Right atrium auricular region (tissue), 2 donors: ENCODE data around the gene SLC24A4. TPM values are rescaled to one million over a fixed set of nuclear protein-coding genes. Genes with fewer than 3 reads are reported as not detected.

Experiments used
- DNase-seq: peaks from one replicate; pipeline ENCODE4 v3.0.0-alpha.2; 2019; ENCODE audit warnings: low spot score
- H3K27ac ChIP-seq, 2 donors: fragments of 200-600 bp; sonication (generic); 1 replicate in 1 of 2; 2 replicates in 1 of 2; pipeline ENCODE4 v1.5.1; 2016 to 2019
- H3K27me3 ChIP-seq, 2 donors: fragments of 200-600 bp; sonication (generic); one replicate each; pipeline versions ENCODE4 v1.5.1 to v1.6.0; 2017 to 2019
- H3K36me3 ChIP-seq: fragments of 200-600 bp; sonication (generic); one replicate; pipeline ENCODE4 v1.5.1; 2016
- H3K4me1 ChIP-seq, 2 donors: fragments of 200-600 bp; sonication (generic); one replicate each; pipeline versions ENCODE4 v1.5.1 to v1.6.0; 2017 to 2019
- H3K4me3 ChIP-seq, 2 donors: fragments of 200-600 bp; sonication (generic); 1 replicate in 1 of 2; 2 replicates in 1 of 2; pipeline ENCODE4 v1.5.1; 2017 to 2019; ENCODE audit warnings: mild to moderate bottlenecking in 1 of 2, moderate library complexity in 1 of 2
- H3K9me3 ChIP-seq, 2 donors: fragments of 200-600 bp; sonication (generic); one replicate each; pipeline ENCODE4 v1.5.1; 2019
- CTCF ChIP-seq, 2 donors: fragments of 200-600 bp; sonication (generic); IDR thresholded peaks; one replicate each; pipeline ENCODE4 v1.5.1; 2019; ENCODE audit warnings: antibody characterized with exemption in 2 of 2
- total RNA-seq, 2 donors: library from RNA; depleted of rRNA; stranded (reverse); fragments of >200 nt; gene quantifications; one replicate each; pipeline ENCODE4 v1.1.0, GENCODE V29; 2016

Gene SLC24A4
- total RNA-seq, 2 donors from 2014 or later = 0.04 to 0.24 TPM

GRCh38 chr14:92316937-92317336, 6.0 kb upstream of the SLC24A4 start:
- no peak for TF ChIP-seq CTCF (IDR thresholded peaks at IDR 0.05)
- H3K9me3 ChIP-seq = no peaks in the 10 kb centered on the region
- no peaks in the 10 kb centered on the region for H3K36me3 ChIP-seq
- no peak for DNase-seq
- H3K4me1 ChIP-seq = no peaks in the 10 kb centered on the region
- no peaks in the 10 kb centered on the region for H3K27me3 ChIP-seq
- no peak overlapping the region for H3K4me3 ChIP-seq
- no peak overlapping the region for H3K27ac ChIP-seq

GRCh38 chr14:92317511-92317910, 5.5 kb upstream of the SLC24A4 start:
- H3K4me1 ChIP-seq = peaks cover 0 to under 1% of the 10 kb centered on the region in 2 donors
- DNase-seq = no peak
- no peak for TF ChIP-seq CTCF (IDR thresholded peaks at IDR 0.05)
- peaks cover 0 to 3% of the 10 kb centered on the region in 2 donors for H3K27me3 ChIP-seq
- no peak overlapping the region for H3K27ac ChIP-seq
- H3K36me3 ChIP-seq = no peaks in the 10 kb centered on the region
- H3K9me3 ChIP-seq = no peaks in the 10 kb centered on the region
- no peak overlapping the region for H3K4me3 ChIP-seq

- no peak for DNase-seq
- Histone ChIP-seq H3K9me3 (no peaks in the 10 kb centered on the region), H3K27me3 (peaks cover 0 to 4% of the 10 kb centered on the region in 2 donors), H3K4me1 (peaks cover 0 to 19% of the 10 kb centered on the region in 2 donors), H3K27ac (no peak overlapping the region), H3K4me3 (no peak overlapping the region), H3K36me3 (no peaks in the 10 kb centered on the region)
- no peak for TF ChIP-seq CTCF (IDR thresholded peaks at IDR 0.05)
Observed at GRCh38 chr14:92321701-92322100, 1.3 kb upstream of the SLC24A4 start.

- Histone ChIP-seq H3K4me1 (peaks cover 0 to 19% of the 10 kb centered on the region in 2 donors), H3K4me3 (no peak overlapping the region), H3K27me3 (peaks cover 0 to 4% of the 10 kb centered on the region in 2 donors), H3K36me3 (no peaks in the 10 kb centered on the region), H3K27ac (no peak overlapping the region), H3K9me3 (no peaks in the 10 kb centered on the region)
- TF ChIP-seq CTCF (IDR thresholded peaks at IDR 0.05) = no peak
- no peak for DNase-seq
Observed at GRCh38 chr14:92322516-92322915, 449 bp upstream of the SLC24A4 start.

GRCh38 chr14:92323916-92324818, 1.2 kb downstream of the SLC24A4 start:
- peaks cover 0 to 19% of the 10 kb centered on the region in 2 donors for H3K4me1 ChIP-seq
- DNase-seq = no peak
- TF ChIP-seq CTCF (IDR thresholded peaks at IDR 0.05) = no peak

More at GRCh38 chr14:92323916-92324818, 1.2 kb downstream of the SLC24A4 start:
- no peaks in the 10 kb centered on the region for H3K36me3 ChIP-seq
- no peaks in the 10 kb centered on the region for H3K9me3 ChIP-seq
- peaks cover 0 to 4% of the 10 kb centered on the region in 2 donors for H3K27me3 ChIP-seq
- no peak overlapping the region for H3K27ac ChIP-seq
- H3K4me3 ChIP-seq = no peak overlapping the region
